GM10847 (cell line): Measurements from ENCODE around the gene CDR2.

Experiments used
- POLR2A ChIP-seq: IDR thresholded peaks from 2 replicates; pipeline ENCODE4 v1.6.1; 2011; ENCODE audit not compliant: insufficient read length; ENCODE audit errors: extremely low read depth

Gene CDR2

DNA sequence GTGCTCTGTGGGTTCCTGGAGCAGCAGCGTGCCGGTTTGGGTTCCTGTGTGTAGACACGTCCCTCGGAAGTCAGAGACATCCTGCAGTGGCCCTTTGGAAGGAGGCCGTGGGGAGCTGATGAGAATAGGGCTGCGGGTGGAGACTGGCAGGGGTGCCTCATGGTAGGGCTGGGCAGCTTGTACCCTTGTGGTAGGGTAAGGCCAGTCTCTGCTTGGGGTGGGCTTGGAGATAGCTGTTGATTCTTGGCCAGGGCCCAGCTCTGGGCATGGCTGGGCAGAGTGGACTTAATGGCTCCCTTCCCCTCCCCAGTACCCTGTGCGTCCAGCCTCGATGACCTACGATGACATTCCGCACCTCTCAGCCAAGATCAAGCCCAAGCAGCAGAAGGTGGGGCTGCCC is 66.6 kb downstream of the CDR2 start:
- TF ChIP-seq POLR2A, result no peak

DNA sequence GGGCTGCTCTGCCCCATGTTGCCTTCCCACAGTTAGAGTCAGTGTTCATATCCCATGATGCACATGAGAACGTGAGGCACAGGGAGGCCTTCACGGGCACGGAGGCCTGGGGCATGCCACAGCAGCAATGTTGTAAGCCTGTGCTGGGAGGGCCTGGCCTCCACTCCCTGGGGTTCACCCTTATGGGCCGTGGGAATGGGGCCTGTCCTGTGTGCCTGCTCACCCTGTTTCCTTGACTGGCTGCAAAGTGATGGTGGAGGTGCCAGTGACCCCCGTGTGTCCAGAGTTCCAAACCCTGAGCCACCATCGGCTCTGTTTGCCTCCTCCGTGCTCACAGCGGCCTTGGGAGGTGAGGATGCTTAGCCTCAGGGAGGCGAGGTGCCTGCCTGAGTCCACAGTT is 67.6 kb downstream of the CDR2 start:
- TF ChIP-seq POLR2A, result no peak

DNA sequence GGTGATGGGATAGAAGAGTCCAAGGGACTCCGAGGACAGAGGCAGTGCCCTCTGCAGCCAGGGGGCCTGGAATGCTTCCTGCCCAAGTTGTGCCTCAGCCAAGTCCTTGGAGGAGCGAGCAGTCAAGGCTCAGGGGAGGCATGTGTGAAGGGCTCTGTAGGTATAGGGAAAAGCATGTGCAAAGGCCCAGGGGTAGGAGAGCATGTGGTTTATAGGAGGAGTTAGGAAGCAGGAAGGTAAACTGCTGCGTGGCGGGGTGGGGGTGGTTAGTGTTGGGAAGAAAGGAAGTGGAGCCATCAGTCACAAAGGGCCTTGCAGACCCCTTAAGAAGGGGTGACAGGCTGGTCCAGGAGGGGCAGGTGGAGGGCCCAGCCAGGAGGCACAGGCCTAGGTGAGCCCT is 70.0 kb downstream of the CDR2 start:
- no peak for TF ChIP-seq POLR2A

DNA sequence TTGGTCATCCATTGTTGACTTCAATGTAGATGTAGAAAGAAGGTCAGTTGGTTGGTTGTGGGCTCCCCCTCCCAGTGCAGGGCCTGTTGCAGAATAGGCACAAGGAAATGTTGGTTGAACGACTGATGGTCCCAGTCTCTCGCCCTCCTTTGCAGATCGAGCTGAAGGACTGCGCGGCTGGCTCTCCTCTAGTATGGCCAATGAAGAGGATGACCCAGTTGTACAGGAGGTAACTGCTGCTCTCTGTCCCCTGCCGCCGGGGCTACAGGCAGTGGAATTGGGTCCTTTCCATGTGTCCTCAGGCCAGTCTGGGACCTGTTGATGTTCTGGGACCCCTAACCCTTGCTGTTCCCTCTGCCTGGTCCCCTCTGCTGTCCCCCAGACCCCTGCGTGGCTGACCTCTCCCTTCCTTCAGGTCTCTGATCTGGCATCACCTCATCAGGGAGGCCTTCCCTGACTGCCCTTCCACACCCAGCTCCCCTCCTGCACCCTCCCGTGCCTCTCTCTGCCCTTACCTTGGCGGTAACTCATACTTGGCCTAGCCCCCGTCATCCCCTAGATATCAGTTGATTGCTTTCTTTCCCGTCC is 71.5 kb downstream of the CDR2 start:
- TF ChIP-seq POLR2A, result no peak

DNA sequence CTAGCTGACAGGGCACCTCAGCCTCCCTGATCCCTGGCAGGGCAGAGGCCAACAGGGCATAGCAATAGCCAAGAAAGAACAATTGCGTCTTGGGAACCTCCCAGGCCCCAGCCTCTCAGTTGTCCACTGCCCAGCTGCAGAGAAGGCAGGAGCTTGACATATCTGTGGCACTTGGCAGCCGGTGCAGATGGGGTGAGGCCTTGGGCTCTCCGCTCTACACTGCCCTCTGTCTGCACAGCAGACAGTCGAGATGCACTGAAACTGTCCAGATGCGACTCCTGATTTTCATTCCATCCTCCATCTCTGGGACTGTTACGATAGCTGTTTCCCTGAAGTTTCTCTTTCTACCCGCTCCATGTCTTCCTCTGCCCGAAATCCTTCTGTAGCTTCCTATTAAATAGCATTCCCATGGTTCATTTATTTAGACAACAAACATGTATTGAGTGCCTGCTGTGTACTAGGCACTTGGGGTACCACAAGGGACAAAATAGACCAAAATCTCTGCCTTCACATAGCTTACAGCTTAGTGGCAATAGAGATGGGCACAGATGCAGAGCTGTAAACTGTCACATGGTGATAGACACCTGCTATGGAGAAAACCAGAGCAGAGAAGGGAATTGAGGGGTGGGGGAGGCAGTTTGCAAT is 73.9 kb downstream of the CDR2 start:
- no peak for TF ChIP-seq POLR2A

DNA sequence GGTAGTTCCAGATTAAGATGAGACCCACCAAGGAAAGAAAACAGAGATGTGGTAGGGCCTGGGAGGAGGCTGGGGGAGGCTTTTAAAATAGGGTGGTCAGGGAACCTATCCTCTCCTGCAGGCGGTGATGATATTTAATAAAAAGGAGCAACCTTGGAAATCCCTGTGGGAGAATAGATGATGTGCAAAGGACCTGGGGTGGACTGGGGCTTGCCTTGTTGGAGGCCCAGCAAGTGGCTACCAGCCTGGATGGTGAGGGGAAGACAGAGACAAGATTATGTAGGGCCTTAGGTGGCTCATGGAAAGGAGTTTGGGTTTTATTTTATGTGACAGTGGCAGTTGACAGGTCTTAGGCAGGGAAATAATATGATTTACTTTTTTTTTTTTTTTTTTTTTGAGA is 75.4 kb downstream of the CDR2 start:
- no peak for TF ChIP-seq POLR2A

DNA sequence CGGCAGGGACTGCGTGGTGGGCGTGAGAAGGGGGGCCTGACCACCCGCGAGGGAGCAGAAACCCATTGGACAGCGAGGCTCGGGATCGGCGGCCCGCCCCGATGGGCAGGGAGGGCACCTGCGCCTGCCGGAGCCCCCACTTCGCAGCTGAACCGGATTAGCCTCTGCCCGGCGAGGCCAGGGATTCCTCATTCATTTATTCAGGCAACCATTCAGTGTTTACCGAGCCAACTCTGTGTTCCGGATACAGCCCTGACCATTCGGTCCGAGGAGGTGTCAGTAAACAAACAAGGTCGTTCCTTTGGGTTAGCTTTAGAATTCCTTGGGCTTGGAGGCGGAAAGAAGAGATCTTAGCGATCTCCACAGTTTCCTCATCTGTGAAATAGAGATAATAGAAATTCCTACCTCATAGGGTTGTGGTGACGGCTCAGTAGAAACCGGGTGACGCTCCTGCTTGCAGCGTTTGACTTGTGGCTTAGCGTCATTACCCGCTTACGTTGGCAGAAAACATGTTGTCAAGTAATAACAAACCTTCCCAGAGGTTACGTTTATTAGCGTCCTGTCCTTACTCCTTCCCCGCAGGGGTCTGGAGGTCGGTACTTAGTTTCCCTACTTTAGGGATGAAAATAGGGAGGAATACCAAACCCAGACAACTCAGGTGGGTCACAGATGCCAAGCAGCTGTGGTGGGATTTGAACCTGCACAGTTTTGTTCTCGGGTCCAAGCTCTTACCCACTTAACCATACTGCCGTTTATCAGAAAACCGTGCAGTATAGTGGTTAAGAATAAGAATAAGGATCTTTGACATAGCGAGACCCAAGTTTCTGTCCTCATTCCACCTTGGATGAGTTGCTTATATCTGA is 76.3 kb downstream of the CDR2 start:
- TF ChIP-seq POLR2A, result no peak

DNA sequence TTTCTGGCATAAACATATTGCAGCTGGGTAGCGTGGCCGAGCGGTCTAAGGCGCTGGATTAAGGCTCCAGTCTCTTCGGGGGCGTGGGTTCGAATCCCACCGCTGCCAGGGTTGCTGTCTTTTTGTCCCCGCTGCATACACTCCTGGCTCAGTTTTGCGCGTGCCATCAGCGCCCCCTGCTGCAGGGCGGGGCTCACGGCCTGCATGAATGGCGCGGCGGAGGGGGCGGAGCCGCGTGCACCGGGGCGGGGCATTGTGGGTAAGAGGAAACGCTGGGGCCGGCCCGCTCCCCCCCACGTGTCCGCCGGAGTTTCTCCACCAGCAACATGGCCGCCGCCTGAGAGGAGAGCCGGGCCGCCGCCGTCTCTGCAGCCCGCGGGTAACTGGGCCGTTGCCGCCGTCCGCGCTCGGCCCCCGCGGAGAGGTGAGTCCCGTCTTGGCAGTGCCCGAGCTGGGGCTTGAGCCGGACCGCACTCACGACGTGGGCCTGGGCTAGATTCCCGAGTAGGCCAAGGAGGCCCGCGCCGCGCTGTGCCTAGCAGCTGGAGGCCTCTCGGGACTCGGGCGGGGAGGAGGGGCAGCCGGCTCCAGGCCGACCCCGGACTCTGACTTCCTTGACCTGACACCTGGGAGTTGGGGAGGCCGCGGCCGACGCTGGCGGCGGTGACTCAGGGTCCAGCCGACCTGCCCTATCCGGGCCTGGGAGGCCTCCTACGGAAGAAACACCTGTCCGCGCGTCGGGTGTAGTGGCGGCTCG is 77.1 kb downstream of the CDR2 start, which contains the start of gene POLR3E:
Gene POLR3E, plus strand, starts transcription at position 296 of the 757 bp plus-strand sequence. CDS start 5,560 bp downstream, outside the sequence.
- peak; percentile 53 for TF ChIP-seq POLR2A

DNA sequence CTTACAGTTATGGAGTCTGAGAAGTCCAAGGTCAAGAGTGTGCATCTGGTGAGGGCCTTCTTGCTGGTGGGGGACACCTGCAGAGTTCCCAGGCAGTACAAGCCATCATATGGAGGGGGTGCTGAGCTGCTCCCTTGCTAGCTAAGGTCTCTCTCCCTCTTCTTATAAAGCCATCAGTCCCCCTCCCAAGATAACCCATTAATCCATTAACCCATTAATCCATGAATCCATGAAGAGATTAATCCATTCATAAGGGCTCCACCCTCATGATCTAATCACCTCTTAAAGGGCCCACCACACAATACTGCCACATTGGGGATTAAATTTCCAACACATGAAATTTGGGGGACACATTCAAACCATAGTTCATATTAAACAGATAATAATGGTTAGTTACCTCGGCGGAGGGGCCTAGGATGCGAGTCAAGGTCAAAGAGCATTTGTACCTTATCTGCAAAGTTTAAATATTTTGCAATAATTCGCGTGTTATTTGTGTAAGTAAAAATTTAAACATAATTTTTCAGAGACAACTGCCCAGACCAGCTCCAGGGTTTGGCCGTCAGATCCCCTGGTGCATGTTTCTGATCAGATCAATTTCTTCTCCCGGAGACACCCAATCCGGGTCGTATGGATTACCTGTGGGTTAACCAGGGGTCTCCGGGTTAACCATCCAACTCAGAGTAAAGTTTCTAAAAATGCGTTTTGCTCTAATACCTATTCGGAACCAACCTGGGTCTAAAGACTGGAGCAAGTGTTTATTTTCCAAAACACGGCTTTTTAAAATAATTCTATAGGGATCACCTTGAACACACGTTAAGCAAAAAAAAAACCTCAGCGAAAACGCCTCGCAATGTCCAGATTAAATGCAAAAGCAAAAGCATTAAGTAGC is 78.0 kb downstream of the CDR2 start:
- TF ChIP-seq POLR2A, result no peak
